Stimulated activated CD4-positive, alpha-beta T cell treated with anti-CD3 and anti-CD28 coated beads, Interleukin-15, amount 100 ng/mL, for 24 hours (primary cell): ENCODE measurements around the gene ABLIM1.

ENCODE experiments used
- DNase-seq: peaks from one replicate; pipeline ENCODE4 v3.0.0-alpha.2; 2020

ABLIM1 gene

GRCh38 chr10:114483575-114483974 lies 174.5 kb downstream of the ABLIM1 start:
- no peak for DNase-seq

GRCh38 chr10:114482480-114483304 lies 175.4 kb downstream of the ABLIM1 start:
- no peak for DNase-seq

DNA sequence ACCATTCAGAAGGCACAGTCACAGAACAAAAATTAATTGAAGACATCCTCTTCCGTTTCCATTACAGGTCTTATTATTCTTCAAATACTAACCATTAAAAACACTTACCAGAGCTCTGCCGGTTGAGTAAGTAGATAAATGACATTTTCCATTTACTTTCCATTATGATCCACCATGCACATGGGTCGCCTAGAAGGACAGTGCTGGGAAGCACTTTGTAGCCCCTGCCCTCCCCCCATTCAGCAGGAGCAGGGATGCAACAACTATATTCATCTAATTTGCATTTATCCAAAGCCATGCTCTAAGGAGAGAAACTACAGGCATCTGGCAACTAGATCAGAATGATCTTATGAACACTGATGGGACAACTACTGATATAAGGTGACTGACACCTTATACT lies 177.0 kb downstream of the ABLIM1 start:
- no peak for DNase-seq

GRCh38 chr10:114479836-114480235 lies 178.2 kb downstream of the ABLIM1 start:
- no peak for DNase-seq

GRCh38 chr10:114479307-114479706 lies 178.8 kb downstream of the ABLIM1 start:
- DNase-seq, result no peak

- no peak for DNase-seq
These were observed 179.8 kb downstream of the ABLIM1 start for GRCh38 chr10:114478281-114478680.

- no peak for DNase-seq
These were observed 180.8 kb downstream of the ABLIM1 start for GRCh38 chr10:114477285-114477684.

GRCh38 chr10:114474989-114475388 lies 183.1 kb downstream of the ABLIM1 start:
- DNase-seq, result no peak

DNA sequence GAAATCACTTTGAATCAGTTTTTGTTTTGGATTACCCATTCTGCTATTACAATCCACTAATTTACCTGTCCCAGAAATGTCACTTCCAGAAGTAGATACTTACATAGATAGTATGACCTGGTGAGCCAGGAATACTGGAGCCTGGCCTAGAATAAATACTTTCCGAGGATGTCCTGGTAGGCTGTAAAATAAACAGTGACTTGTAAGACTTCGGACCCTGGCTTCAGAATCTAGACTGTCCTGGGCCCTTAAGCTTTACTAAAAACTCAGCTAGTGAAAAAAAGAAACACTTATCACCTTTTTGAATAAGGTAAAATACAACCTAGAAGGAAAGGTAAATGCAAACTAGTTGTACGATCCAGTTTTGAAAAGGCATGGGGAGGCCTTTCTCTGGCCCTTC lies 184.3 kb downstream of the ABLIM1 start:
- DNase-seq, result no peak

DNA sequence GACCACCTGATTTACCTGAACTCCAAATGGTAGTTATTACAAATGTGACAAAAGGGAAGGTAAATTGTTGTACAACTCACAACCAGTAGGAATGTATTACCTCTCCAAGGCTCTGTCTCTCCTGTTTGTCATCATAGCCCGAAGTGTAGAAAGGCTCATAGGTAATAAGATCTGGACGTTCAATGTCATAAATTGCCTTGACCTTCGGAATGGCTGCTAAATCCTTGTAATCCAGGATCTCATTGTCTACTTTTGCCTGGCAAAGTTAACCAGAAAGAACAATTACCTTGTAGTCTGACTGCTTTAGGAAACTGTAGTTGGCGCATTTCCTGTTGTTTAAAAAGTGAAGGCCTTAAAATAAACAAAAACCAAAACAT lies 185.2 kb downstream of the ABLIM1 start:
- no peak for DNase-seq

- DNase-seq, result no peak
These were observed 185.9 kb downstream of the ABLIM1 start for GRCh38 chr10:114471906-114472876.

GRCh38 chr10:114470956-114471905 lies 186.8 kb downstream of the ABLIM1 start:
- peak; percentile 72 for DNase-seq

GRCh38 chr10:114470361-114470760 lies 187.7 kb downstream of the ABLIM1 start:
- no peak for DNase-seq

DNA sequence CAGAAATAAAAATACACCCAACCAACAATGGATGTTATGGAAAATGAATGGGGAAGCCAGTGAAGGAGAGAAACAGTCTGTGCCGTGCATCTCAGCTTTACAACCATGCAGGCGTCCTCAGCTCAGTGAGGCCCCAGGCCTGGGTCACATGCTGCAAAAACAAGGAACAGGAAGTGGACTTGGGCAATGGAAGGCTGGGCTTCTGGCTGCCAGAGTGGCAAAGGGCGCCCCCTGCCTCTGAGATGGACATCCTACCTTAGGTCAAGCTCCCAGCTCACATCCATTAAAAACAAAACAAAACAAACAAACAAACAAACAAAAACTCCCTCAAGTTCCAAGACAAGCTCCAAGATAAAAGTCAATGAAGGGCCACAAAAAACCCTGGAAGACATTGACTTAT lies 199.1 kb downstream of the ABLIM1 start:
- DNase-seq, result peak; percentile 44

DNA sequence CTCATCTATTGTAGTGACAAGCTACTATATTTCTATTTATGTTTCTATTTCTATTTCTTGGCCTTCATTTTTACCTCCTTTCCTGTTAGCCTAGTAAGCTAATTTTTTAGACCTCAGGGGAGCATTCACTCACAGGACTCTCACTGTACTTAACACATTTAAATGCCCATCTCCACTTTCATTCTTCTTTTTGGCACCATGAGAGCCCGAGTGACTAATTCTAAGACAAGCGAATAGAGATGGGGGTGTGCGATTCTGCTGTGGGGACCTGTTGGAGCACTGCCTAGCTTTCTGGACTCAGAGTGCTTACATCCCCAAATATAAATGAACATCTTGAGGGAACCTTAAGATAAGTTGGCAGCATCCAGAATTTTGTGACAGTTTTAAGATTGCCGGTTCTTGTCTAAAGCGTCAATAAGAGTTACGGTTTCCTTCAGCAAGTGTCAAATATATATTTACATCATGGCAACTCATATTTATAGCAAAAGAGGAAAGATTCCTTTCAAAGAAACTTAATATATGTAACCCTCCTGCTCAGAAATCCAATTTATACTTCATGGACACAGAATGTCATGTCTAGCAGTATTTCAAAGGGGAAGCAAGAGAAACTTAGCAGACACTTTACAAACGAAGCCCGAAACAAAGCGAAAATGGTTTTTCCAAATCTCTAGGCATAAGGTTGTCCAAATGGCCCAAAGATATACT lies 199.7 kb downstream of the ABLIM1 start:
- DNase-seq, result no peak

- no peak for DNase-seq
These were observed 204.5 kb downstream of the ABLIM1 start for GRCh38 chr10:114453576-114453975.

DNA sequence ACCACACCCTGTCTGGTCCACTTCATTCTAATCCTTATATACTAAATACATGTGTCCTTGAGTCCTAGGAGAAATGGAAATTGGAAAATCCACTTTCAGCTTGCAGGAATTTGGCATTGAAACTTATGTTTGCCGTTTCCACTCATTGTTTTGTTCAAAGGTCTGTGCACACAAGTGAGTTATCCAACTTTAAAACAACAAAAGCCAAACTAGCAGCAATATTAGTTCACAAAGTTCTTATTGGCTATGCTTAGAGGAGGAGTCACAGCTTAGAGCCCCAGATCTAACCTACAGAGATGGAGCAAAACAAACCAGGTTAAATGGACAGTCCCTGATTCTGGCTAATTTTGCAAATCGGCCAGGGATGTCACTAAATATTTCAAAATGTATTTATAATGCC lies 209.2 kb downstream of the ABLIM1 start:
- no peak for DNase-seq

DNA sequence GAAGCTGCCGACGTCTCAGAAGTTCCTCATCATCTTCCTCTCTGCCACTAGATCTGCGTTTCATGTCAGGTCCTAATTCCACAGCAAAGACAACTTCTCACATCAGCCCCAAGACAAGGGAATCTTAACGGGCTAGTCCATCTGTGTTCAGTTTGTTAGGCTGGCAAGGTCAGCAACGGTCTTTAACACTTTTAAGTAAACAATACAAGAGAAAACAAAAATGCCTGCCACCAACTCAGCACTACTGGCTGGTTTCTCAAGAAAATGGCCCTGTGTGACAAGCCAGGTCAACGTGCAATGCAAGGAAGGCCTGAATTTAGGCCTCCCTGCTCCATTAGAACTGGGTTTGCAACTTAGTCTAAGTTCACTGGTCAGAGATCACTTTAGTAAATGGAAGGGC lies 212.7 kb downstream of the ABLIM1 start:
- no peak for DNase-seq

- no peak for DNase-seq
These were observed 213.3 kb downstream of the ABLIM1 start for GRCh38 chr10:114444819-114445218.

- no peak for DNase-seq
These were observed 215.9 kb downstream of the ABLIM1 start for GRCh38 chr10:114442091-114442630.

DNA sequence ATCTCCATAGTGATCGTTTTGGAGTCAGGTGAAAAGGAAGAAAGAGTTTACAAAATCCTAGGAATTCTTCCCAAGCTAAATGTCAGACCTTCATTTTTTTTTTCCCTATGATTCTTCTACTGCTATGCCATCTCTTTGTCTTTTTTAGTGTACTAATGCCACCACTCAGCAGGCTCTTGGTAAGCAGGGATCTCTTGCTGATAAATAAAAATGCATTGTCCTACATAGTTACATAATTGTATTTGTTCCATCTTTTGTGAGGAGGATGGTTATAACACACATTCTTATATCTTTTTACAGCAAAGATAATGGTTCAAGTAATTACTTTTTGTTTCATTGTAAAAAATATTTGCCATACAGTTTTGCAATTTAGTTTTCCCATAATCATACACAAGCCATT lies 217.0 kb downstream of the ABLIM1 start:
- DNase-seq, result no peak
